ENCODE measurements around the gene NDUFV3.
"Not testable (repeated sequence)": the region's sequence is repeated elsewhere in the genome, so short reads cannot be mapped to it uniquely, and the experiment has no call there.

Gene NDUFV3

GRCh38 chr21:42857216-42857615 is 35.9 kb upstream of the NDUFV3 start:
- no peak for DNase-seq (ENCODE audit: low read depth)

DNA sequence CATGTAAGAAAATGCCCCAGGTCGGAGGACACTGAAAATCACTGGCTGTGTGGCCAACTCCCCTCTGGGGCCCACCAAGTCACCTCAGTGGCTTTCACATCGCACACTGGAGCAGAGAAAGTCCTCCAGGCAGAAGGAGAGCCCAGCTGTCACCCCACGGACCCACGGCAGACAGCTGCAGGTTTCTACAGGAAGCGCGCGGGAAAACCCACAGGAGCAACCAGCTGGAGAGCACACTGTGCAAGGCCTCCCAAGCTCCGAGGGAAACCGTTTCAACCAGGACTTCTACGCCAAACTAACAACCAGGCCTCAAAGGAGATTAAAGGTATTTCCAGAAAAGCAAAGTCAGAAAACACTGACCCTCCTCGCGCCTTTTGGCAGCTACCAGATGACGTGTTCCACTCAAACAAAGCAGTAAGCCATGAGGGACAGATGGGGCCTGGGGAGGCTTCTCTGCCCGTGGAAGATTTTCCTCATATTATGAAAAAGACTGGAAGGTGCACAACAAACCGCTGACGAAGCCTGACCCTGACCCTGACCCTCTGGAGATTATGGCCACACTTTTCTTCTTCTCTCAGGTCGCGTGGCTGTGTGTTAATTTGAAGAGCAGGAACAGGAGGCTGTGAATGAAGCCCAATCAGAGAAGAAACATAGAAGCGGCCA is 34.8 kb upstream of the NDUFV3 start:
- no peak for DNase-seq (ENCODE audit: low read depth)

DNA sequence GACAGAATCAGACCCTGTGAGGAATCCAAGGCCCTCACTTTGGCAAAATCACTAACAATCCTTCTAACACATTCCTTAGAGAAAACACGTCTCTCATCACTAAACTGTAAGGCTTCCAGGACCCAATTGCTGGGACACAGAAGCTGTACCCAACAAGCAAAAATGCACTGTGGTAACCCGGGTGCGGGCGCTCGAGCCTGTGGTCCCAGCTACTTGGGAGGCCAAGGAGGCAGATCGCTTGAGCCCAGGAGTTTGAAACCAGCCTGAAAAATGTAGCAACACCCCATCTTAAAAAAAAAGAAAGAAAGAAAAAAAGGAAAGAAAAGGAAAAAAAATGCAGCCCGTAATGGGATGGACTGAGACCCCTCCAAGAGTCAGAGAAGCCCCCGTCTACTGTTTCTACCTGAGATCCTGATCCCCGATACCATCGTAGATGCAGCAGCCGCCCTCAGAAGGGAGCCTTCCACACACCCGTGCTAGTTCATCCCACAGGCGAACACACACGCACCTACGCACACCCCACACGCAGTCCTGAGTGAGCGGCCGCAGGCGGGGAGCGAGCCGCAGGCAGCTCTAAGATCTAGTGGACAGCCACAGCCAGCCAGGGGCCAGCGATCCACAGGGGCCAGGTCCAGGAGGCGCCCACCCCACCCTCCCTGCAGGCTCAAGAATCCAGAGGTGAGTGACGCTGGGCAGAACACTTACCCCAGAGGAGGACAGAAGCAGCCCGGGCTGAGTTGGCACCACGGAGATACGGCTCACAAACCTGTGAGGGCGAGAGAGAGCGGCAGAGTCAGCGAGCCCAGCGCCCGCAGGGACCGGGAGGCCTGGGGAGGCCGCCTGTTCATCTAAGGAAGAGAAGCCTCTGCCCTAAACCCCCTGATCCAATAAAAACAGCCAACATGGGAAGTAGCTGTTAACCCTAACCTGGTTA is 33.9 kb upstream of the NDUFV3 start:
- DNase-seq (ENCODE audit: low read depth), result no peak

GRCh38 chr21:42859891-42860230 is 33.2 kb upstream of the NDUFV3 start:
- DNase-seq (ENCODE audit: low read depth), result no peak

- no peak for DNase-seq (ENCODE audit: low read depth)
Observed at GRCh38 chr21:42860345-42860744, 32.8 kb upstream of the NDUFV3 start.

- DNase-seq (ENCODE audit: low read depth), result no peak
Observed at GRCh38 chr21:42861311-42861847, 31.7 kb upstream of the NDUFV3 start.

GRCh38 chr21:42861848-42862400 is 31.2 kb upstream of the NDUFV3 start:
- DNase-seq (ENCODE audit: low read depth), result no peak

DNA sequence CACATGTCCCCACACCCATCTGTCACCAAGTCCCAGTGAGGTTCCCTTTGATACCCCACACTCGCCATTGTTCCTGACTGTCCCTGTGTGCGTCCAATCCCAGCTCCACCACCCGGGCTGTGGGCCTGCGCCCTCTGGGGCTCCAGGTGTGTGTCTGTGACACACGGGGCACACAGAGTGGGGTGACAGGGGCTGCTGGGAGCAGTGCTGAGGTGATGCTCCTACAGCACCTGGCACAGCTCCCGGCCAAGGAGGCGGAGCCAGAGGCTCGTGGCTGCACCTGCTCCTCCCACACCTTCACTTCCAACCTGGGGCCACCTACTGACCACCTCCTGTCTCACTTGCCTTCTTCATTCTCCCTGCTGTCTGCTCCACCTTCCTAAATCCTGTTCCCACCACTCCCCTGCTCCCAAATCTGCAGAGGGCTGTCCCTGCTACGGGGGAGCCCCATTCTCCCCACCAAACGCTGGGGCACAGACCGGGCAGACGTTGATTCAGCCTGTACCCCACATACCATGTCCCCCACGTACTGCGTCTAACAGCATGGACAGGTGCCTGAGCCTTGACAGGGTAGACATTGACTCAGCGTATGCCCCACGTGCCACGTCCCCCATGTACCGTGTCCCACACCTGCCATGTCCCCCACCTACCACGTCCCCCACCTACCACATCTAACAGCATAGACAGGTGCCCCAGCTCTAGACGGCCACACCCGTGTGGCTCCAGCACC is 30.2 kb upstream of the NDUFV3 start:
- no peak for DNase-seq (ENCODE audit: low read depth)

DNA sequence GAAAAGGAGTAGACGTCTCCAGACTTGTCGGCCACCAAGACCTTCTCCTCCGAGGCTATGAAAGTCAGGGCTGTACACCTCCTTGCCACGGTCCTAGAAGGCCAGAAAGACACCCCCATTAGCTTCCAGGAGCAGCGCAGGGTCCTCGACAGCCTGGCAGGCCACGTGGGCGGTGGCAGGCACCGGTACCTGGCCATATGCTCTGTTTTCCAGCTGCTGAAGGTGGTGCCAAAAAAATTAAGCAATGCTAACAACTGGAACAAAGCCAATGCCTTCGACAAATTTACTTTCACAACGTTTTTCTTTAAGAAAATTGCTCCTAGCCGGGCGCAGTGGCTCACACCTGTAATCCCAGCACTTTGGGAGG is 29.6 kb upstream of the NDUFV3 start:
- DNase-seq (ENCODE audit: low read depth), result no peak

DNA sequence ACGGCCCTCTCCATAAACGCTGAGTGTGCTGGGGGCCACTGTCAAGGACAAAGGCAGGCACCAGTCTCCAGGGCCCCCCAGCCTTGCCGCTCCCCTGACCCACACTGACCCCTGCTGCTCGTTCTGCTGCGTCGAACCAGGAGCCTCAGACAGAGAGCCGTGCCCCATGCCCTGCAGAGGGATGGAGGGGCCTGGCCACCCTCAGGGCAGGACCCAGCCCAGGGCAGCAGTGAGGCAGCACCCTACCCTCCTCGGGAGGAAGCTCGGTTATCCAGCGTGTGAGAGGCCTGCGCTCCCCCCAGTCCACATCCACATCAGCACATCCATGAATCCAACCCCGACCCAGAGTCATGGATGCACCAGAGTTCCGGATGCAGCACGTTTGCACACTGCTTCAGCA is 28.8 kb upstream of the NDUFV3 start:
- no peak for DNase-seq (ENCODE audit: low read depth)

- no peak for DNase-seq (ENCODE audit: low read depth)
Observed at GRCh38 chr21:42864815-42865775, 28.0 kb upstream of the NDUFV3 start.

GRCh38 chr21:42865776-42866160 is 27.3 kb upstream of the NDUFV3 start:
- no peak for DNase-seq (ENCODE audit: low read depth)

DNA sequence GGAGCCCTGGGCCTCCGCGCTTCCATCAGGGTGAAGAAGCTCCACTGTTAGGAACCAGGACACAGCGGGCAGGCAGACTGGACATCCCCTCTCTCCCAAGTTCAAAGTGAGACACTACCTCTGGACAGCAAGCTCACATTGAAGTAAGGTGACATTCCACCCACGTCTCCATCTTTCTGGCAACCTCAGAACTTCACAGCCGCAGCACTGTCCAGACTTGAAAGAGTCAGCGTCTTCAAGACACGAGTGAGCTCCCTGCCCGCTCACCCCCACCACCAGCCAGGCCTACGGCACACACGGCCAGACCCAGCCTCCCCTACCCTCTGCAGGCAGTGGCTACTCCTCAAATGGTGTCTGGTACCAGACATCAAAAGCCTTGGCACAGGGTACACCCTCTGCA is 24.9 kb upstream of the NDUFV3 start:
- DNase-seq (ENCODE audit: low read depth), result no peak

- DNase-seq (ENCODE audit: low read depth), result no peak
Observed at GRCh38 chr21:42873096-42873495, 20.0 kb upstream of the NDUFV3 start.

- DNase-seq (ENCODE audit: low read depth), result not testable (repeated sequence)
Observed at GRCh38 chr21:42875811-42876210, 17.3 kb upstream of the NDUFV3 start.

DNA sequence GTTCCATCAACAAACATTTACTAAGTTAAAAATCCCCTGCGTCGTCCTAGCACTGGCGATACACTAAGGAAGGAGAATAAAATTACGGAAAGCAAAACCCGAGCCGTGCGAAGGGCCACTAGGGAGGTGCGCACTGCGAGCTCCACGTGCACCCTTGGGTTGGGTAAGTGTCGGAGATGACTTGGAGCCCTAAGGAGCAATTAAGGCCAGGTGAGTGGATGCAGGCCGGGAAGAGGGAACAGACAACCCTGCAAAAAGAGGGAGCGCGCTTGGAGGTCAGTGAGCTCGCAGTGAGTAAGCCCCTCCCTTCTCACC is 14.5 kb upstream of the NDUFV3 start:
- DNase-seq (ENCODE audit: low read depth), result no peak

DNA sequence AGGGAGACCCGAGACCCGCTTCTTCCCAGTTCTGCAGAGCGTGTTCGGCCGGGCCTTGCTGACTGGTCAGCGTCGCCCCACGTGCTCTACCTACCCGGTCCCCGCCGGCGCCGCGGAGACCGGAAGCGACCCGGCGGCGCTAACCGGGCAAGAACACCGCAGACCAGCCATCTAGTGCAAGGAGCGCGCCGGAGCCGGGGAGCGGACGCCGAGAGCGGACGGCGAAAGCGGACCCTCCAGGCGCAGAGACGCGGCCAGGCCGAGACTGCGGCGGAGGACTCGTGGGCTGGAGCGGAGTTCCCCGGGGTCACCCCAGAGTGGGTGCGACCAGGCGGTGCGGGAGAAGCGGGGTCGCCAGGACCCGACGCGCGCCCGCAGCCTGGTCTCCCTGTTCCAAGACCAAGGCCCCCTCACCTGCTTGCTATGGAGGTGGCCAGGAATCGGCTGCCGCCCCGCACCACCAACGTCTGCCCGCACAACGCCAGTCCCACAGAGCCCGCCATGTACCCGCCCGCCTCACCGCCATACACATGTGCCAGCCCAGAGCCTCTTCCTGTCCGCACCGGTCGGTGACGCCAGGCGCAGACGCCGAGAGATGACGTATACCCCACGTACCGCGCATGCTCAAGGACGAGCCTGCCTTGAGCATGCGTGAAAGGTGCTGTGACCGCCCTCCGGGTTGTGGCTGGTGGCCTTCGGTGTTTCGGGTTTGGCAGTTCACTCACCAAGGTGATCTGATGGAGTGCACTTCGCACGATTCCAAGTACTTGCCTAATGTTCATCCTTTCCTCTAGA is 13.9 kb upstream of the NDUFV3 start, which contains the start of gene WDR4:
WDR4 (minus strand) TSS at position 547 of the 795 bp plus-strand sequence; CDS start at position 503, 44 bp downstream.
- DNase-seq (ENCODE audit: low read depth), result peak; percentile 98

- DNase-seq (ENCODE audit: low read depth), result no peak
Observed at GRCh38 chr21:42880352-42880751, 12.8 kb upstream of the NDUFV3 start.

DNA sequence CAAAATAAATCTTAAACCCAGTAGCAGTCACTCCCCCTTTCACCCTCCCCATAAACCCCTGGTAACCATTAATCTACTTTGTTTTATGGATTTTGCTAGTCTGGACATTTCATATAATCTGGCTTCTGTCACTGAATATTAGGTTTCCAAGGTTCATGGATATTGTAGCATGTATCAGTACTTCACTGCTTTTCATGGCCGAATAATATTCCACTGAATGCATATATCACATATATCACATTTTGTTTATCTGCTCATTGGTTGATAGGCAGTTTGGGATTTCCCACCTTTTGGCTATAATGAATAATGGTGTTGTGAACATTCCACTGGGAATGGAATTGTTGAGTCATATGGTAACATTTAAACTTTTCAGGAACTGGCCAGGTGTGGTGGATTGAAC is 9.2 kb upstream of the NDUFV3 start:
- no peak for DNase-seq (ENCODE audit: low read depth)

DNA sequence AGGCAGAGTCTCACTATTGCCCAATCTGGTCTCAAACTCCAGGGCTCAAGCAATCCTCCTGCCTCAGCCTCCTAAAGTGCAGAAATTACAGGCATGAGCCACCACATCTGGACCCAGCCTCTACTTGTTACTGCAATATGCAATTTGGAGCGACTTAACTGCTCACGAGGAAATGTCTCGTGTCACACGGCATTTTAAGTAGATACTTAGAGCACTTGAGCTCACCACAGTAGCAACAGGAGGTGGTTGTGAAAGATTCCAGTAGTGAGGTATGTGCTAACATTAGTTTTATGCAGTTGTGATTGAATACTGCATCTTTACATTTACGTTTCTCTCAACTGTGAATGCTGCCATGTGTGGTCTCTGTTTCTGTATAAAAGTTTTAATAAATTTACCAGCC is 5.8 kb upstream of the NDUFV3 start:
- DNase-seq (ENCODE audit: low read depth), result no peak

GRCh38 chr21:42892582-42892930 is 553 bp upstream of the NDUFV3 start:
- no peak for DNase-seq (ENCODE audit: low read depth)

Measured in iris pigment epithelial cell (primary cell).